Body of pancreas (tissue), 4 donors: ENCODE results near the gene MYLK4.

ENCODE experiments used
- CTCF ChIP-seq, 7 experiments: fragments of 450-650 bp in 4 of 7; fragments of 200-600 bp in 3 of 7; sonication (generic) in 3 of 7; IDR thresholded peaks; one replicate each; pipeline ENCODE4 v1.5.1; 2016 to 2019; ENCODE audit warnings: antibody characterized with exemption in 7 of 7
- POLR2A ChIP-seq, 3 donors: fragments of 450-650 bp; IDR thresholded peaks; one replicate each; pipeline ENCODE4 v1.6.1; 2016; ENCODE audit warnings: antibody characterized with exemption in 3 of 3, mild to moderate bottlenecking in 2 of 3

GRCh38 chr6:2680264-2680922 lies 70.3 kb downstream of the MYLK4 start:
- TF ChIP-seq CTCF (IDR thresholded peaks at IDR 0.05) (no peak), POLR2A (IDR thresholded peaks at IDR 0.05) (no peak)
